GM19468 (cell line): ENCODE measurements around the gene QRICH1.
A peak's percentile ranks its signal among the peaks of the same experiment; 100 is the strongest.
"Not testable (repeated sequence)": the region's sequence is repeated elsewhere in the genome, so short reads cannot be mapped to it uniquely, and the experiment has no call there.

Experiments used
- ATAC-seq: cut with Tn5 transposase; IDR thresholded peaks from one replicate; pipeline ENCODE4 v1.9.1; 2021; ENCODE audit warnings: mild to moderate bottlenecking, moderate library complexity, moderate number of reproducible peaks; ENCODE audit not compliant: unreplicated experiment; ENCODE audit errors: extremely low read depth

The QRICH1 gene

DNA sequence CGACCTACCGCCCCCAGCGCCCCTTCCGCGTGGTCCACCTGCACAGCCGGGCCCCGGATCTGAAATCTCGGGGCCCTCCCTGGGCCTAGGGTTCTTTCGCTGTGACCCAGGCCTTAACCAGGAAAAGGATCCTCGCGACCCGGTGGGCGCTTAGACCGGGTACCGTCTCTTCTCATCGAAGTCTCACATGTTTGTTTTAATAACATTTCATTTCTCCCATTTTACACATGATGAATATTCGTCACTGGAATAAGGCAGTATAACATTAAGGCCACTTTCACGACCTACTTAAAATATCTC, 75.2 kb downstream of the QRICH1 start:
- no peak for ATAC-seq

DNA sequence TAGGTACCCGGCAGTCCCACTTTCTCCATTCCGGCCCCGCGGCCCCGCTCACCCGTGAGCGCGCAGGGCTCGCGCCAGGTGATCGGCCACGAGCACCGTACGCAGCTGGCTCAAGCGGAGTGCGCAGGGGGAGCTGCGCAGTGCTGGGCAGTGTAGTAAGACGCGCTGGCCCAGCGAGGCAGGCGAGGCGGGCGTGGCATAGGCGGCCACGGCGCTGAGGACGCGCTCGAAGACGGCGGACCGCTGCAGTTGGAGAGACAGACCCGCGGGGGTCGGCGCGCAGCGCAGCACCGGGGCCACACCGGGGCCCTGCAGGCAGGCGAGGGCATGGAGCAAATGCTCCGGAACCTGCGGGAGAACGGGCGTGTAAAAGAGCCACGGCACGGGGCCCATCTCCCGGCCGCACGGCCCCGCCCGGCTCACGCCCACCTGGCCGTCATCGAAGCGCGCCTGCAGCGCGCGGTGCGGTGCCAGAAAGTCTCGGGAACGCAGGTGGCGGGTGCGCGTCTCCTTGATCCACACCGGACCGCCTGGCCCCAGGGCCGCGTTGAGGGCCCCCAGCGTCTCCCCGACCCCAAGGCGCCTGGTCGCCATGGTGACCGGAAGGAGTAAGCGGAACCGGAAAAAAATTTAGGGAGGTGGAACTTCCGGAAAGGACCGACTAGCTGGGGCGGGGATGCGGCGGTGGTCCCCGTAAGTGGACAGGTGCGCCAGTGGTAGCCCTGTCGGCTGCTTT, 75.7 kb downstream of the QRICH1 start, which contains the start of gene DALRD3:
Gene DALRD3, minus strand, starts transcription at position 610 of the 736 bp plus-strand sequence. Its CDS starts 16 bp downstream, at position 594.
- no peak for ATAC-seq

DNA sequence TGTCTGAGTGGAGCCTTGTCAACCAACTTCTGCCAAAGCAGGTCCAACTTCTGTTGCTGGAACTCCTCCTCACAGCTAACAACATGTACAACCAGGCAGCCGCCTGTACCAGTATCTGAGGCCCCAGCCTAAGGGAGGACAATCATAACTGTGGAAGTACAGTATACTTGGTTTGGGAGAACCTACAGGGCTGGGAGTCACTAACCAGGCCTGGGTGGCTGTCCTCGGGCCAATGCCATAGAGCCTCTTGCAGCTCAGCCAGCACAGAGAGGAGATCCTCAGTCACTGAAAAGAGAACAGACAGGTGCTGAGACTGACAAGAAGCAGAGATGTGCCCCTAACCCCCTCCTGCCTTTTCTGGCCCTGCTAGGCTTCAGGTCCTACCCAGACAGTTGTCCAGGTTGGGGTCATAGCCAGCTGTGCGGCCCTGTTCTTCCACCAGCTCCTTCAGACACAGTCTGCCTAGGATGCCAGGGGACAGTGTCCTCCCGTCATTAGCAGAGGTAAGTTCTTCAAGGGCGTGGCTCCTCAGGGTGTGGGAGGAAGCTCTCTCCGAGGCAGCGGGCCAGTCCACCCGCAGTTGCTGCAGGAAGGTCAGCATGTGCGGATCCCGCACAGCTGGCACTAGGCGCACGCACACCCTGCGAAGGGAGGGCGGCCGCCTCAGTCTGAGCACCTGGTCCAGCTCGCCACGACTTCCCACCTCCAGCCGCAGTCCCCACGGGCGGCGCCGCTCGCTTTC, 76.5 kb downstream of the QRICH1 start:
- no peak for ATAC-seq

DNA sequence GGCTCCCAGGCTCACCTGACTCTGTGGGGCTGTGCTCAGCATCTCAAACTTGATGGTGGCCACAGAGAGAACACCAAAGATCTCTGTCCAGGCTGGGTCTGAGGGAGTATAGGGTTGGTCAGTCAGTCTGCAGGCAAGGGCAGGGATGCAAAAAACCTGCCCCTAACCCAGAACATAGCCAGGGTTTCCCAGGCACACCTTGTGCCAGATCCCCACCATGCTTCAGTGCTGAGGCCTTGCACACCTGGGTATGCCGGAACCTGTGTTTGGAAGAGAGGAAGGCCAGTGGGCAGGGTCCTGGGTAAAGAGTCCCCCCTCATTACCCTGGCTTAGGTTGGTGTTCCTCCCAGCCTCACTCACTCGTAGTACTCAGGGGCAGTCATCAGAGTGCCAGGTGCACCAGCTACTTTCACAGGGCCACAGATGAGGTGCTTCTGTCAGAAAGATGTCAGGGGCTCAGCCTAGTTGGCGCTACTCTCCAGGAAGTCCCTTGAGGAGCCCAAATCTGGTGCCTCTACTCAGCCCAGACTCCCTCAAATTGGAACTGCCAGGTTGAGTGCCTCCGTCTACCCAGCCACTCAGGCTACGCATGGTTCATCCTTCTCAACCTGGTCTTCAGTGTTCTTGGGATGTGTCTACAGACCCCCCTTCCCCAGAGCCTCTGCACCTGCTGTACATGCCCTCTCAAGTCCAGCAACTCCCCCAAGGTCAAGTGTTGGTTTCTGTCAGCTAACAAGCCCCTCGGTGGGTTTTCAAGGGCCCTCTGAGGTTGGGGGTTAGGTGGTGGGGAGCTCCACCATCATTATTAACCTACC, 77.2 kb downstream of the QRICH1 start:
- no peak for ATAC-seq

DNA sequence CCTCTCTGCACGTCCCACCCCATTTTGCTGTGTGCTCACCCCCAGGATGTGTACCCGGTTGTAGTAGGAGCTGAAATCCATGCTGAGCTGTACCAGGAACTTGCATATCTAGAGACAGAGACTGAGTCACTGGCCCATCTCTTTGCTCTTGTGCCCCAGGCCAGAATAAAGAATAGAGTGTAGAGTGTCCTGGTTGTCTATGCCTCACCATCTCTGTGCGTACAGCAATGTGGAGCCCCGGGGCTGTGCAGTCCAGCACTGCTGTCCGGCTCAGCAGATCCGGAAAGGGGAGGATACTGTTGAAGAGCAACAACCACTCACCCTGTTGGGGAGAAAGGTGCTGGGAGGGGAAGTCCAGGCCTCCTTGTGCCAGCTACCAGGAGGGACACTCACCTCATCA, 78.1 kb downstream of the QRICH1 start:
- ATAC-seq: no peak

DNA sequence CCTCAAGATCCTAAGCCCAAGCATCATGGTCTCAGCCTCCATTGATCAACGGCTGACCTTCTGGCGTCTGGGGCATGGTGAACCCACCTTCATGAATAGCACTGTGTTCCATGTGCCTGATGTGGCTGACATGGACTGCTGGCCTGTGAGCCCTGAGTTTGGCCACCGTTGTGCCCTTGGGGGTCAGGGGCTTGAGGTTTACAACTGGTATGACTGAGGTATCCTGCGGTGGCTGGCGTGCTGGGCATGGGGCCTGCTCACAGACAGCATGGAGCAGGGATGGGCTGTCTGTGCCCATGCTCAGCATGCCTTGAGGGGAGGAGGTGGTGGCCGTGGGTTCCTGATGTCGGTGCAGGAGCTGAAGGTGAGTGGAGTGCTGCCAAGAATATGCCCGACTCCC, 78.8 kb downstream of the QRICH1 start:
- ATAC-seq: no peak

DNA sequence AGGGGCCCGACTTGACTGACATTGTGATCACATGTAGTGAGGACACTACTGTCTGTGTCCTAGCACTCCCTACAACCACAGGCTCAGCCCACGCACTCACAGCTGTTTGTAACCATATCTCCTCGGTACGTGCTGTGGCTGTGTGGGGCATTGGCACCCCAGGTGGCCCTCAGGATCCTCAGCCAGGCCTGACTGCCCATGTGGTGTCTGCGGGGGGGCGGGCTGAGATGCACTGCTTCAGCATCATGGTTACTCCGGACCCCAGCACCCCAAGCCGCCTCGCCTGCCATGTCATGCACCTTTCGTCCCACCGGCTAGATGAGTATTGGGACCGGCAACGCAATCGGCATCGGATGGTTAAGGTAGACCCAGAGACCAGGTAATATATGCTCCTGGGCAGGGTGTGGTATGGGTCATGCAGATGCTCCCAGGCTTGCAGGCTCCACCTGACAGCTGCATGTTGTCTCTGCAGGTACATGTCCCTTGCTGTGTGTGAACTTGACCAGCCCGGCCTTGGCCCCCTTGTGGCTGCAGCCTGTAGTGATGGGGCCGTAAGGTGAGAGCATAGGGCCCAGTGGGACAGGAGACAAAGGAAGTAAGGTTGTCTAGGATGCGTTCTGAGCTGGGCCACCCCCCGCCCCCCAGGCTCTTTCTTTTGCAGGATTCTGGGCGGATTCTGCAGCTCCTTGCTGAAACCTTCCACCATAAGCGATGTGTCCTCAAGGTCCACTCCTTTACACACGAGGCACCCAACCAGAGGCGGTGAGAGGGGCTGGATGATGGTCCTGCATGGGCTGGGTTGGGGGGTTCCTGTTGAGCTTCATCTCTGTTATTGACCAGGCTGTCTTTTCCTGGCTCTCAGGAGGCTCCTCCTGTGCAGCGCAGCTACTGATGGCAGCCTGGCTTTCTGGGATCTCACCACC, 79.9 kb downstream of the QRICH1 start:
- no peak for ATAC-seq

DNA sequence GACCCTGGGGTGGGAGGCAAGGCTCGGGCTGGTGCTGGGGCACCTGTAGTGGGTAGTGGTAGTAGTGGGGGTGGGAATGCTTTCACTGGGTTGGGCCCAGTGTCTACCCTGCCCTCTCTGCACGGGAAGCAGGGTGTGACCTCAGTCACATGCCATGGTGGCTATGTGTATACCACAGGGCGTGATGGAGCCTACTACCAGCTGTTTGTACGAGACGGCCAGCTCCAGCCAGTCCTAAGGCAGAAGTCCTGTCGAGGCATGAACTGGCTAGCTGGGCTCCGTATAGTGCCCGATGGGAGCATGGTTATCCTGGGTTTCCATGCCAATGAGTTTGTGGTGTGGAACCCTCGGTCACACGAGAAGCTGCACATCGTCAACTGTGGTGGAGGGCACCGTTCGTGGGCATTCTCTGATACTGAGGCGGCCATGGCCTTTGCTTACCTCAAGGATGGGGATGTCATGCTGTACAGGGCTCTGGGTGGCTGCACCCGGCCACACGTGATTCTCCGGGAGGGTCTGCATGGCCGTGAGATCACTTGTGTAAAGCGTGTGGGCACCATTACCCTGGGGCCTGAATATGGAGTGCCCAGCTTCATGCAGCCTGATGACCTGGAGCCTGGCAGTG, 80.6 kb downstream of the QRICH1 start:
- ATAC-seq: no peak

DNA sequence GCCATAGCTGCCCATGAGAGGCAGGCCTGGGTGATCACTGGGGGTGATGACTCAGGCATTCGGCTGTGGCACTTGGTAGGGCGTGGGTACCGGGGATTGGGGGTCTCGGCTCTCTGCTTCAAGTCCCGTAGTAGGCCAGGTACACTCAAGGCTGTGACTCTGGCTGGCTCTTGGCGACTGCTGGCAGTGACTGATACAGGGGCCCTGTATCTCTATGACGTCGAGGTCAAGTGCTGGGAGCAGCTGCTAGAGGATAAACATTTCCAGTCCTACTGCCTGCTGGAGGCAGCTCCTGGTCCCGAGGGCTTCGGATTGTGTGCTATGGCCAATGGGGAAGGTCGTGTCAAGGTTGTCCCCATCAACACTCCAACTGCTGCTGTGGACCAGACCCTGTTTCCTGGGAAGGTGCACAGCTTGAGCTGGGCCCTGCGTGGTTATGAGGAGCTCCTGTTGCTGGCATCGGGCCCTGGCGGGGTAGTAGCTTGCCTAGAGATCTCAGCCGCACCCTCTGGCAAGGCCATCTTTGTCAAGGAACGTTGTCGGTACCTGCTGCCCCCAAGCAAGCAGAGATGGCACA, 81.3 kb downstream of the QRICH1 start:
- ATAC-seq: no peak

DNA sequence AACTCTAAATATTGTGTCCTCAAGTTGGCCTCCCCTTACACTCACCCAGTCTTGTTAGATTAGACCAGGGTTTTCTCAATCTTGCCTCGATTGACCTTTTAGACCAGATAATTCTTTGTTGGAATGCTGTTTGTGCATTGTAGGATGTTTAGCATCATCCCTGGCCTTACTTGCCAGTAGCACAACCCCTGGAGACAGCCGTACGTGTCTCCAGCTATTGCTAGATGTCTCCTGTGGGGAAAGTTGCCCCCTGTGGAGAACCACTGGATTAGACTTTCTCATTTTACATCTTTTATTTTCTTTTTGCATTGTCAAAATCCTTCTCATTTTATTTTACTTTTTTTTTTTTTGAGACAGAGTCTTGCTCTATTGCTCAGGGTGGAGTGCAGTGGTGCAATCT, 84.5 kb downstream of the QRICH1 start:
- no peak for ATAC-seq

DNA sequence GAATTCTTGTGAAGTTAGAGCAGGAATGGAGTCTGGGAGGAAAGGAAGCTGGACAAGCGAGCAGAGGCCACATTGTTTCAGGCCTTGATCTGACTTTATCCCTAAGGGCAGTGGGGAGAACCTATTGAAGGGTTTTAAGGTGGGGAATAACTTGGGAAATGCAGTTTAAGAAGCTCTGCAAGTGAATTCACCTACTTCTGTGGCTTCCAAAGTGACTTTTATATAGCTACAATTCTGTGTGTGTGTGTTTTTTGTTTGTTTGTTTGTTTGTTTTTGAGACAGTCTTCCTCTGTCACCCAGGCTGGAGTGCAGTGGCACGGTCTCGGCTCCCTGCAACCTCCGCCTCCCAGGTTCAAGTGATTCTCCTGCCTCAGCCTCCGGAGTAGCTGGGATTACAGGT, 85.2 kb downstream of the QRICH1 start:
- not testable (repeated sequence) for ATAC-seq

DNA sequence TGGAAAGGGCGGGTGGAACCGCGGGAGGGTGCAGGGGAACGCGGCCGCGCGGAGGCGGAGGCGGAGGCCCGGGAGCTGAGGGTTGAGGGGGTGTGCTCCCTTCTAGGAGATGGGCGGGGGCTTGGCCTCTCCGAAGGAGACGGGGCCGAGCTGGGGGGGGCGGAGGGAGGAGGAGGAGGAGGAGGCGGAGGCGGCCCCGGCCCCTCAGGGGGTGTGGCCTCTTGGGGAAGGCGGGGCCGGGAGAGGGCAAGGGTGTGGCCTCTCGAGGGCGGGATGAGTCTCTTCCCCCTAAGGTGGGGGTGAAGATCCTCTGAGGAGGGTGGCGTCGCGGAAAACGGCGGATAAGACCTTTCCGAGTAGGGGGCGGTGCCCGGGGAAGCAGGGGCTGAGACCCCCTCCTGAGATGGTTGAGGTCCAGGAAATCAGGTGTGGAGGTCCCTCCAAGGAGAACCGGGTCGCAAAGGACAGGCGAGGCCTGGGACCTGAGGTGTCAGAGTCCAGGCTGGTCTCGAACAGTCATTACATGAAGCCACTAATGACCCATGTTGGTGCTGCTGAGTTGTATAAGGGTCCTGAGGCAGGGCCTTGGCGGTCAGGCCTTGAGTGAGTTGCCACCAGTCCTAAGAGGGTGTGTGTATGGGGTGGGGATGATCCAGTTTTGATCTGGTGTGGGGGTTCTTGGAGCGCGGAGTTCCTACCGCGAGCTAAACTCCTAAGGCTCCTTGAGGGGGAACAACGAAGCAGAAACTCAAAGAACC, 85.9 kb downstream of the QRICH1 start:
- ATAC-seq: no peak

DNA sequence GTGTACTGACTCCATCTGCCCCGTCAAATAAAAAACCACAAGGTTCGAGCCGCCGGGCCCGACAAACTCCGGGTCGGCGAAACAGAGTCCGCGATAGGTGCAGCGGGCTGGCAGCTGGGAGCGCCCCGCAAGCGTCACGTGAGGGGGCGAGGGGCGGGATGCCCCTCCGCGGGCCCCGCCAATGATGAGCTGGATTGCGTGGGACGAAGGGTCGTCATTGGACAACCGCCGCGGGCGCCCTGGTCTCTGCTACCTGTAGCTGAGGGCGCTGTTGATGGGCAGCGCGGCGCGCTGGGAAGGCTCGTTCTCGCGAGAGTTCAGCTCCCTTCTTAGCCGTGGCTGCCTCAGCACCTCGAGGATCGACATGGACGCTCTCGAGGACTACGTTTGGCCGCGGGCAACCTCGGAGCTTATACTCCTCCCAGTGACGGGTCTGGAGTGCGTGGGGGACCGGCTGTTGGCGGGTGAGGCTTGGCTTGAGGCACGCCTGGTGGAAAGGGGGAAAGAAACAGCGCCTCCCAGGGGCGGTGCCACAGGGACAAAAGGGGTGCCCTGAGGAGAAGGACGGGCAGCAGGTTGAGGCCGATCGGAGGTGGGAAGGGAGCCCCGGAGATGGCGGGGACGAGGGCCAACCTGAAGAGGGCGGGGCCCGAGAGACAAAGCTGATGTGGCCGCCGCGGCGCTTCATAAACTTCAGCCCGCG, 86.7 kb downstream of the QRICH1 start, which contains the start of gene WDR6:
Gene WDR6, plus strand, starts transcription at position 324 of the 703 bp plus-strand sequence. Its CDS starts 41 bp downstream, at position 365.
- ATAC-seq: peak; percentile 64

DNA sequence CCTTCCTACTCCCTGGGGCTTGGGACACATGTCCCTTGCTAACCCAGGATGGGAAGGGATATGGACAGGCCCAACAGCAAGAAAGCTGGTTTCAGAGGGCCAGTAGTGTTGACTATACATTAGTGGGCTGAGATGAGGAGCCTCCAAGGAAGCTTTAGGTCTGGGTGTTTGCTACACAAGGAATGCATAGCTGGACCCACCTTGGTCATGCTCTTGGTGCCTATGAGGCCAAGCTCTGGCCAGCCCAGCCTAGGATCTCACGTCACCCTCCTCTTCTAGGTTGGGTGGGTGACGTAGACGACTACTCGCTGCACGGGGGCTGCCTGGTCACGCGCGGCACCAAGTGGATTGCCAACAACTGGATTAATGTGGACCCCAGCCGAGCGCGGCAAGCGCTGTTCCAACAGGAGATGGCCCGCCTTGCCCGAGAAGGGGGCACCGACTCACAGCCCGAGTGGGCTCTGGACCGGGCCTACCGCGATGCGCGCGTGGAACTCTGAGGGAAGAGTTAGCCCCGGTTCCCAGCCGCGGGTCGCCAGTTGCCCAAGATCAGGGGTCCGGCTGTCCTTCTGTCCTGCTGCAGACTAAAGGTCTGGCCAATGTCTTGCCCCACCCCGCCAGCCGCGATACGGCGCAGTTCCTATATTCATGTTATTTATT, 87.3 kb downstream of the QRICH1 start:
- ATAC-seq: no peak

DNA sequence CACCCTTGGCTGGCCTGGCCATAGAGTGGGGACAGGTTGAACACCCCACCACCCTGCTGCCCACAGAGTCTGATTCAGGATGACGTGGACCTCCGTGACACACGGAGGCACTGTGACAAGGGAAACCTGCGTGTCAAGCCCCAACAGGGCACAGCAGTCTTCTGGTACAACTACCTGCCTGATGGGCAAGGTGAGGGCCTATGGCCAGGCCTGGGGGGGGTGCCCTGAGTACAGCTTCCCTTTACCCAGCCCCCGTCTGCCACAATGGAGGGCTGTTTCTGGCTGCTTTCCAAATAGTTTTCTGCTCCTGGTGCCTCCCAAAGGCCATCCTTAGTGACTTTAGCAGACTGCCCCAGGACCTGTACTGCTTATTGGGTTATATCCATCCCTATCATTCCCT, 87.9 kb downstream of the QRICH1 start:
- no peak for ATAC-seq

DNA sequence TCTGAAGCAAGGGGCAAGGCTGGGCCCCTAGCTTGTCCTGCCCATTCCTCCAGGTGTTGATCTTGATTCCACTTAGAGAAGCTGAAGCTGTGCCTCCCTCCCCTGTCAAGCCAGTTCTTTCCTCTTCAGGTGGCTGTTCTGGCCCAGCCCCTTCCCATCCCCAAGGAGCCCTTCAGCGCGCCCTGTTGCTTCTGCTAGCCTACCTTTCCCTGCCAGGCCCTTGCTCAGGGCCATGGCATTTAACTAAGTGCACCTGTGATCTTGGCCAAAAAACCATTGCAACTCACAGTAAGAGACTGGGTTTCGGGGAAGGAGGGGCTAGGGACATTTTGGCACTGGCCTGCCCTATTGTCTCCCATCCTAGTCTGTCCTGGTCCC, 88.6 kb downstream of the QRICH1 start:
- ATAC-seq: no peak
